A549 treated with DMSO at 1 μM for 4 hours (cell line): ENCODE results near the gene TMEM247. TPM values are rescaled to one million over a fixed set of nuclear protein-coding genes. Genes with fewer than 3 reads are reported as not detected.

Source experiments
- total RNA-seq: library from RNA; stranded (reverse); fragments of 200-300 nt; extraction: Qiagen RNA extraction; gene quantifications from 5 replicates; pipeline ENCODE4 v1.2.3, GENCODE V29; 2022; ENCODE audit warnings: low read depth

The TMEM247 gene
- total RNA-seq: not detected in 5 replicates

DNA sequence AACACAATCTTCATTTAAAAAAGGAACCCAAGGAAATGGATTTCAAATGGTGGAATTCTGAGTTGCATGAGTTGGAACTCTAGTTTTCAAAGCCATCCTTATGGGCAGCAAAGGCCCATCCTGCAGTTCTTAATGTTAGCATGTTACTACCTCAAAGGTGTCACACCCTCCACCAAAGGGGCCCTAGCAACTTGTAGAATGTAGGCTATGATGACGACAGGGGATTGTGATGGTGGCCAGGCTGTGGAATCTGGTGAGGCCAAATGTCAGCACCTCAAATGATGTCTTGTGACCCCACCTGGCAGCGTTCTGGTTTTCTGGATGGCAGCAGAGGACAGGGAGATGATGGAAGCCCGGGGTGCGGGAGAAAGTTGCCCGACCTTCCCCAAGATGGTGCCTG is at the start of gene TMEM247:
Gene TMEM247, plus strand, starts transcription at position 301 of the 400 bp plus-strand sequence.

Other genes starting within 250 kb of the TMEM247 start
- 97.2 to 112 TPM (median 110 TPM) in 5 replicates for gene EPAS1, start 182.2 kb upstream of the TMEM247 start, total RNA-seq
- gene RHOQ, start 62.9 kb downstream of the TMEM247 start, total RNA-seq: 47.0 to 64.6 TPM (median 57.5 TPM) in 5 replicates
- gene ATP6V1E2, start 63.0 kb downstream of the TMEM247 start, total RNA-seq: 13.9 to 17.3 TPM (median 16.9 TPM) in 5 replicates
- gene PIGF, start 137.5 kb downstream of the TMEM247 start, total RNA-seq: 32.6 to 41.9 TPM (median 35.0 TPM) in 5 replicates
- 18.7 to 26.3 TPM (median 20.5 TPM) in 5 replicates for gene CRIPT, start 137.7 kb downstream of the TMEM247 start, total RNA-seq
- gene SOCS5, start 219.7 kb downstream of the TMEM247 start, total RNA-seq: 25.2 to 37.2 TPM (median 30.3 TPM) in 5 replicates